HepG2 (cell line): ENCODE measurements around the gene CLEC16A. TPM values are rescaled to one million over a fixed set of nuclear protein-coding genes. Genes with fewer than 3 reads are reported as not detected.
A peak's percentile ranks its signal among the peaks of the same experiment; 100 is the strongest.

Source experiments
- ATAC-seq: fragments of 200-7000 bp; cut with Tn5 transposase; 3 replicates; pipeline ENCODE4 v1.9.1; 2020; ENCODE audit warnings: mild to moderate bottlenecking, moderate library complexity
- BruUV-seq: library from RNA; stranded (reverse); fragments of 400-500 nt; replicated peaks from 2 replicates; lab custom pipeline; 2021; lab: Mats Ljungman, UMichigan
- CTCF ChIA-PET: fragments of 300-600 bp; formaldehyde crosslinking; extraction: SDS; loops from one replicate; lab custom pipeline; 2021; ENCODE audit warnings: low total read pairs, inconsistent platforms, low intra/inter-chr PET ratio; lab: Yijun Ruan, JAX
- POLR2A ChIA-PET: fragments of 350-600 bp; sonication (Branson Sonifier 250); formaldehyde crosslinking; loops from one replicate; lab custom pipeline; 2020; ENCODE audit warnings: antibody characterized with exemption, inconsistent platforms; lab: Yijun Ruan, JAX
- DNase-seq: peaks from one replicate; pipeline ENCODE4 v3.0.0-alpha.2; 2015; ENCODE audit warnings: low spot score
- FAIRE-seq: peaks from 3 replicates; lab custom pipeline; 2011; peaks lifted over from hg19 to GRCh38; lab: Jason Lieb, UNC
- H2AFZ ChIP-seq: one replicate; pipeline ENCODE4 v1.6.1; 2011; ENCODE audit warnings: low read length, inconsistent platforms
- H3K27ac ChIP-seq: fragments of 300-600 bp; 3 replicates; pipeline ENCODE4 v1.8.0; 2011; ENCODE audit warnings: mixed run types, mild to moderate bottlenecking, mixed read lengths, low read length, inconsistent platforms; ENCODE audit not compliant: insufficient read depth; ENCODE audit errors: extremely low read length
- H3K27me3 ChIP-seq, 2 experiments: fragments of 200-600 bp in 1 of 2; 2 replicates in 1 of 2; 3 replicates in 1 of 2; pipeline versions ENCODE4 v1.6.0 to v1.8.0; 2011; ENCODE audit warnings: low read length in 2 of 2, mild to moderate bottlenecking in 2 of 2, moderate library complexity in 2 of 2, inconsistent platforms in 1 of 2; ENCODE audit not compliant: insufficient read depth in 2 of 2, control insufficient read depth in 1 of 2
- H3K36me3 ChIP-seq, 2 experiments: fragments of 200-600 bp in 1 of 2; replicated peaks in 1 of 2; 2 replicates in 1 of 2; 3 replicates in 1 of 2; pipeline versions ENCODE4 v1.5.1 to v1.8.0; 2011; ENCODE audit warnings: low read length in 2 of 2, inconsistent platforms in 1 of 2; ENCODE audit not compliant: insufficient read depth in 2 of 2, control insufficient read depth in 1 of 2
- H3K4me1 ChIP-seq: 2 replicates; pipeline ENCODE4 v1.5.1; 2012; ENCODE audit warnings: low read length, inconsistent platforms; ENCODE audit not compliant: insufficient read depth
- H3K4me2 ChIP-seq: 2 replicates; pipeline ENCODE4 v1.6.0; 2011; ENCODE audit warnings: low read depth, low read length, inconsistent platforms
- H3K4me3 ChIP-seq, 3 experiments: fragments of 200-600 bp in 1 of 3; sonication (generic), shearing (Covaris generic) in 1 of 3; replicated peaks in 1 of 3; 2 replicates each; pipeline ENCODE4 v1.5.1; 2011 to 2016; ENCODE audit warnings: low read length in 3 of 3, inconsistent platforms in 2 of 3, low read depth in 2 of 3, mild to moderate bottlenecking in 2 of 3, control low read depth in 1 of 3, mixed read lengths in 1 of 3; ENCODE audit not compliant: insufficient read depth in 1 of 3
- H3K79me2 ChIP-seq: one replicate; pipeline ENCODE4 v1.6.1; 2011; ENCODE audit warnings: low read length, inconsistent platforms; ENCODE audit not compliant: insufficient read depth
- H3K9ac ChIP-seq: 2 replicates; pipeline ENCODE4 v1.6.0; 2011; ENCODE audit warnings: mild to moderate bottlenecking, low read depth, low read length, inconsistent platforms; ENCODE audit not compliant: insufficient read depth
- H3K9me3 ChIP-seq: 2 replicates; pipeline ENCODE4 v1.5.1; 2012; ENCODE audit warnings: mild to moderate bottlenecking, low read length
- H4K20me1 ChIP-seq: 2 replicates; pipeline ENCODE4 v1.6.0; 2011; ENCODE audit warnings: inconsistent platforms, mild to moderate bottlenecking, low read length, moderate library complexity; ENCODE audit not compliant: insufficient read depth
- CBFB ChIP-seq: sonication (generic); formaldehyde crosslinking; IDR thresholded peaks from 2 replicates; pipeline ENCODE4 v1.4.0; 2020; ENCODE audit warnings: missing genetic modification reagents
- ELF1 ChIP-seq: sonication (generic); formaldehyde crosslinking; IDR thresholded peaks from 2 replicates; pipeline ENCODE4 v1.4.0; 2020; ENCODE audit warnings: missing genetic modification reagents
- GATAD2A ChIP-seq: IDR thresholded peaks from 2 replicates; pipeline ENCODE4 v1.6.1; 2016
- GTF2F1 ChIP-seq: fragments of 150-350 bp; IDR thresholded peaks from 2 replicates; pipeline ENCODE4 v1.6.1; 2014; ENCODE audit warnings: low read length
- HMG20A ChIP-seq: IDR thresholded peaks from 2 replicates; pipeline ENCODE4 v1.6.1; 2016; ENCODE audit warnings: borderline replicate concordance
- KMT2A ChIP-seq: sonication (generic); formaldehyde crosslinking; IDR thresholded peaks from 2 replicates; pipeline ENCODE4 v1.4.0; 2020; ENCODE audit warnings: missing genetic modification reagents
- MZF1 ChIP-seq: sonication (generic); formaldehyde crosslinking; IDR thresholded peaks from 2 replicates; pipeline ENCODE4 v1.8.1; 2023; ENCODE audit warnings: mild to moderate bottlenecking, missing genetic modification reagents, borderline replicate concordance
- RAD21 ChIP-seq: fragments of 450-650 bp; formaldehyde crosslinking; IDR thresholded peaks from 2 replicates; pipeline ENCODE4 v1.5.0; 2020; ENCODE audit warnings: mild to moderate bottlenecking
- SNAPC2 ChIP-seq: sonication (generic); formaldehyde crosslinking; IDR thresholded peaks from 2 replicates; pipeline ENCODE4 v1.8.1; 2022; ENCODE audit warnings: mild to moderate bottlenecking, missing genetic modification reagents
- THAP11 ChIP-seq: IDR thresholded peaks from 2 replicates; pipeline ENCODE4 v1.6.1; 2016; ENCODE audit warnings: missing biosample characterization, missing genetic modification reagents
- ZNF552 ChIP-seq: sonication (generic); formaldehyde crosslinking; IDR thresholded peaks from 2 replicates; pipeline ENCODE4 v1.9.0; 2022; ENCODE audit warnings: missing genetic modification reagents, mild to moderate bottlenecking, borderline replicate concordance
- ZNF614 ChIP-seq: IDR thresholded peaks from 2 replicates; pipeline ENCODE4 v1.6.1; 2018; ENCODE audit warnings: missing biosample characterization, missing genetic modification reagents, inconsistent platforms, borderline replicate concordance
- WGBS: methylation state at CpG from one replicate; pipeline ENCODE4 v1.1.6; 2017; ENCODE audit warnings: low lambda C conversion rate; 5-methylcytosine and 5-hydroxymethylcytosine counted together
- in situ Hi-C: cut with HindIII; loops from 2 replicates; pipeline ENCODE4 v1.10.0; 2017; ENCODE audit warnings: low pct_unique_long_range_greater_than_20kb; ENCODE audit not compliant: extremely low pct_ligation_motif_present
- intact Hi-C: fragments of 100-400 bp; cut with micrococcal nuclease; formaldehyde crosslinking; loops from one replicate; pipeline ENCODE4 v1.10.0; 2022; ENCODE audit not compliant: unreplicated experiment
- polyA plus RNA-seq, 8 experiments: library from polyadenylated mRNA; depleted of rRNA in 3 of 8; stranded (reverse) in 7 of 8; unstranded in 1 of 8; fragments of >200 nt; fragmentation: Illumina TruSeq in 4 of 8; extraction: Trizol in 4 of 8; gene quantifications; 2 replicates each; pipeline versions ENCODE4 v1.2.1 to v1.2.3, GENCODE V29; 2011 to 2016; ENCODE audit warnings: low read depth in 4 of 8, missing spikeins in 1 of 8, mixed read lengths in 1 of 8; ENCODE audit not compliant: insufficient read depth in 1 of 8
- total RNA-seq, 5 experiments: library from RNA; depleted of rRNA; stranded (reverse); fragments of >200 nt; fragmentation: Illumina TruSeq; extraction: Trizol; gene quantifications; 2 replicates each; pipeline ENCODE4 v1.2.3, GENCODE V29; 2016; ENCODE audit warnings: low read depth in 1 of 5
- TF ChIP-seq, protein P1 (sequence below): sonication (generic); formaldehyde crosslinking; IDR thresholded peaks from 2 replicates; pipeline ENCODE4 v1.4.0; 2020; ENCODE audit warnings: missing genetic modification reagents, borderline replicate concordance
- TF ChIP-seq, protein P2 (sequence below): sonication (generic); formaldehyde crosslinking; IDR thresholded peaks from 2 replicates; pipeline ENCODE4 v1.8.1; 2023; ENCODE audit warnings: mild to moderate bottlenecking, missing genetic modification reagents, borderline replicate concordance
- TF ChIP-seq, protein P3 (sequence below): IDR thresholded peaks from 2 replicates; pipeline ENCODE4 v1.6.1; 2016; ENCODE audit warnings: mild to moderate bottlenecking

Gene CLEC16A
- total and polyA plus RNA-seq, 2 of the 13 experiments (the other 11 are each of a cell fraction or from before 2014, with no cell fraction given), result 8.5 to 10.3 TPM

DNA sequence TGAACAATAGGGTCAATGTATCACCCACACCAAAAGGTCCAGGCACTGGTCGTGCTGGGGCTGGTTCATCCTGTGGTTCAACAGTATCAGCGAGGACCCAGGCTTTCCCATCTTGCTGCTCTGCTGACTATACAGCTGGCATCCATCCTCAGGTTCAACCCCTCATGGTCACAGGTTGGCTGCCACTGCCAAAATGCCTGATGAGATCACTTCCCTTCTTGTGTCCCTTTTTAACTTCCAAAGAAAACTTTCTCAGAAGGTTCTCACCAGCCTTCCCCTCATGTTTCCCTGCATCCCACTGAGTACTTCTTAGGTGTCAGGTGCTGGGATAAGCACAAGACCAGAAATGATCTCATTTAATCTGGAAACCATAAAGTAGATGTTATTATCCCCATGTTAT is 25.7 kb downstream of the CLEC16A start (continued):
- TF ChIP-seq GTF2F1, result no peak

DNA sequence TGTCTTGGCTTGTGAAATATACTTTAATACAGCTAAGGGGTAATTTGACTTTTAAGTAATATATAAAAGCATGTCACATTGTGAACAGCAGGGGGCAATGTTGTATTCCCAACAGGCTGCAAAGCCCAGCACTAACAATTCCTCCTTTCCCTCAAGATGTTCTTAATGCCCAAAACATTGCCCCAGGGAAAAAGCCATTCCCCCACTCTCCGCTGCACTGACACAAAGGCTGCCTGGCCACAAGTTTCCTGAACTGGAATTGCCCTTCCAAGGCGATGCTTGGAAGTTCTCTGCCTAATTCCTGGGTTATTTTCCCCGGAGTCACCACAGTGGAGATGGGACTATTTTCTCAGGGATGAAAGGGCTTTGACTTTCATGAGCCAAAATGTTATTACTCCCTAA is 27.2 kb downstream of the CLEC16A start:
- H3K9ac ChIP-seq, result no peak overlapping the region
- peak; percentile 85 for FAIRE-seq
- POLR2A ChIA-PET, result interaction anchor here (0.7 to 1.2 kb wide), 4 partner anchors 234 to 400 kb away, joined by 3 to 24 read pairs (median 5); partner anchors contain the start of gene SOCS1
- H3K79me2 ChIP-seq, result no peaks in the 10 kb centered on the region
- H3K27me3 ChIP-seq, result no peaks in the 10 kb centered on the region; a peak in 1 of 5 replicates
- no peak overlapping the region for H3K27ac ChIP-seq
- H3K36me3 ChIP-seq, result peaks cover 5 to 29% of the 10 kb centered on the region in 2 experiments
- BruUV-seq, result no TSS peak
- intact Hi-C loops, result loop anchor here (1.0 to 2.0 kb wide), 3 partner anchors 239 to 385 kb away; no protein-coding TSS in a partner anchor
- H3K4me2 ChIP-seq, result no peak overlapping the region
- H3K4me3 ChIP-seq, result no peak overlapping the region
- peaks cover 9% of the 10 kb centered on the region for H3K4me1 ChIP-seq
- peak; percentile 70 for DNase-seq
- H4K20me1 ChIP-seq, result no peaks in the 10 kb centered on the region
- CTCF ChIA-PET, result interaction anchor here (1.1 to 3.9 kb wide), 7 partner anchors 10 to 670 kb away, joined by 3 to 35 read pairs (median 6); partner anchors contain the start of gene SOCS1
- peak; percentile 70 for ATAC-seq
- H3K9me3 ChIP-seq, result no peaks in the 10 kb centered on the region
- H2AFZ ChIP-seq, result no peak overlapping the region
- in situ Hi-C loops, result no loop called here
- 77% methylated on average over 3 of the region's 3 CpGs for WGBS
- TF ChIP-seq, protein P1, sequence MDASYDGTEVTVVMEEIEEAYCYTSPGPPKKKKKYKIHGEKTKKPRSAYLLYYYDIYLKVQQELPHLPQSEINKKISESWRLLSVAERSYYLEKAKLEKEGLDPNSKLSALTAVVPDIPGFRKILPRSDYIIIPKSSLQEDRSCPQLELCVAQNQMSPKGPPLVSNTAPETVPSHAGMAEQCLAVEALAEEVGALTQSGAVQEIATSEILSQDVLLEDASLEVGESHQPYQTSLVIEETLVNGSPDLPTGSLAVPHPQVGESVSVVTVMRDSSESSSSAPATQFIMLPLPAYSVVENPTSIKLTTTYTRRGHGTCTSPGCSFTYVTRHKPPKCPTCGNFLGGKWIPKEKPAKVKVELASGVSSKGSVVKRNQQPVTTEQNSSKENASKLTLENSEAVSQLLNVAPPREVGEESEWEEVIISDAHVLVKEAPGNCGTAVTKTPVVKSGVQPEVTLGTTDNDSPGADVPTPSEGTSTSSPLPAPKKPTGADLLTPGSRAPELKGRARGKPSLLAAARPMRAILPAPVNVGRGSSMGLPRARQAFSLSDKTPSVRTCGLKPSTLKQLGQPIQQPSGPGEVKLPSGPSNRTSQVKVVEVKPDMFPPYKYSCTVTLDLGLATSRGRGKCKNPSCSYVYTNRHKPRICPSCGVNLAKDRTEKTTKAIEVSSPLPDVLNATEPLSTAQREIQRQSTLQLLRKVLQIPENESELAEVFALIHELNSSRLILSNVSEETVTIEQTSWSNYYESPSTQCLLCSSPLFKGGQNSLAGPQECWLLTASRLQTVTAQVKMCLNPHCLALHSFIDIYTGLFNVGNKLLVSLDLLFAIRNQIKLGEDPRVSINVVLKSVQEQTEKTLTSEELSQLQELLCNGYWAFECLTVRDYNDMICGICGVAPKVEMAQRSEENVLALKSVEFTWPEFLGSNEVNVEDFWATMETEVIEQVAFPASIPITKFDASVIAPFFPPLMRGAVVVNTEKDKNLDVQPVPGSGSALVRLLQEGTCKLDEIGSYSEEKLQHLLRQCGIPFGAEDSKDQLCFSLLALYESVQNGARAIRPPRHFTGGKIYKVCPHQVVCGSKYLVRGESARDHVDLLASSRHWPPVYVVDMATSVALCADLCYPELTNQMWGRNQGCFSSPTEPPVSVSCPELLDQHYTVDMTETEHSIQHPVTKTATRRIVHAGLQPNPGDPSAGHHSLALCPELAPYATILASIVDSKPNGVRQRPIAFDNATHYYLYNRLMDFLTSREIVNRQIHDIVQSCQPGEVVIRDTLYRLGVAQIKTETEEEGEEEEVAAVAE (CRISPR knock-in tag), result 0 out of 2 replicates have a peak, but pooled peaks have one; percentile 57
- TF ChIP-seq, protein P2, sequence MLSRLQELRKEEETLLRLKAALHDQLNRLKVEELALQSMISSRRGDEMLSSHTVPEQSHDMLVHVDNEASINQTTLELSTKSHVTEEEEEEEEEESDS, result peak; percentile 40; the same call in 1 of the 2 replicates
- TF ChIP-seq KMT2A (CRISPR knock-in tag), result peak; percentile 33; the same call in 1 of the 2 replicates
- TF ChIP-seq, protein P3, sequence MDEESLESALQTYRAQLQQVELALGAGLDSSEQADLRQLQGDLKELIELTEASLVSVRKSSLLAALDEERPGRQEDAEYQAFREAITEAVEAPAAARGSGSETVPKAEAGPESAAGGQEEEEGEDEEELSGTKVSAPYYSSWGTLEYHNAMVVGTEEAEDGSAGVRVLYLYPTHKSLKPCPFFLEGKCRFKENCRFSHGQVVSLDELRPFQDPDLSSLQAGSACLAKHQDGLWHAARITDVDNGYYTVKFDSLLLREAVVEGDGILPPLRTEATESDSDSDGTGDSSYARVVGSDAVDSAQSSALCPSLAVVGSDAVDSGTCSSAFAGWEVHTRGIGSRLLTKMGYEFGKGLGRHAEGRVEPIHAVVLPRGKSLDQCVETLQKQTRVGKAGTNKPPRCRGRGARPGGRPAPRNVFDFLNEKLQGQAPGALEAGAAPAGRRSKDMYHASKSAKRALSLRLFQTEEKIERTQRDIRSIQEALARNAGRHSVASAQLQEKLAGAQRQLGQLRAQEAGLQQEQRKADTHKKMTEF (CRISPR knock-in tag), result peak; percentile 23; the same call in 1 of the 2 replicates
- TF ChIP-seq SNAPC2 (CRISPR knock-in tag), result peak; percentile 61; the same call in 1 of the 2 replicates
- TF ChIP-seq THAP11, result 0 out of 2 replicates have a peak, but pooled peaks have one; percentile 42
- TF ChIP-seq ELF1 (CRISPR knock-in tag), result peak; percentile 32; the same call in 1 of the 2 replicates
- peak; percentile 40; the same call in 1 of the 2 replicates for TF ChIP-seq HMG20A (CRISPR knock-in tag)
- no peak for TF ChIP-seq CBFB (CRISPR knock-in tag)
- TF ChIP-seq MZF1, result 0 out of 2 replicates have a peak, but pooled peaks have one; percentile 48
- no peak for TF ChIP-seq ZNF552
- peak; percentile 85 for TF ChIP-seq RAD21 (CRISPR knock-in tag)
- 0 out of 2 replicates have a peak, but pooled peaks have one; percentile 37 for TF ChIP-seq ZNF614
- 0 out of 2 replicates have a peak, but pooled peaks have one; percentile 47 for TF ChIP-seq GATAD2A (CRISPR knock-in tag)
